Jurkat, Clone E6-1 (cell line): ENCODE measurements around the gene MAP3K21. TPM values are rescaled to one million over a fixed set of nuclear protein-coding genes. Genes with fewer than 3 reads are reported as not detected.

ENCODE experiments used
- DNase-seq: peaks from one replicate; pipeline ENCODE4 v3.0.0-alpha.2; 2011; ENCODE audit warnings: low read depth, low spot score
- H3K4me3 ChIP-seq: 2 replicates; pipeline ENCODE4 v1.5.1; 2011; ENCODE audit warnings: mild to moderate bottlenecking, low read length, control low read depth, moderate library complexity
- polyA plus RNA-seq: library from polyadenylated mRNA; unstranded; fragments of >200 nt; gene quantifications from one replicate; pipeline ENCODE4 v1.2.1, GENCODE V29; 2012; ENCODE audit warnings: missing spikeins; ENCODE audit not compliant: insufficient read length, insufficient read depth

Gene MAP3K21
- polyA plus RNA-seq: 4.9 TPM

DNA sequence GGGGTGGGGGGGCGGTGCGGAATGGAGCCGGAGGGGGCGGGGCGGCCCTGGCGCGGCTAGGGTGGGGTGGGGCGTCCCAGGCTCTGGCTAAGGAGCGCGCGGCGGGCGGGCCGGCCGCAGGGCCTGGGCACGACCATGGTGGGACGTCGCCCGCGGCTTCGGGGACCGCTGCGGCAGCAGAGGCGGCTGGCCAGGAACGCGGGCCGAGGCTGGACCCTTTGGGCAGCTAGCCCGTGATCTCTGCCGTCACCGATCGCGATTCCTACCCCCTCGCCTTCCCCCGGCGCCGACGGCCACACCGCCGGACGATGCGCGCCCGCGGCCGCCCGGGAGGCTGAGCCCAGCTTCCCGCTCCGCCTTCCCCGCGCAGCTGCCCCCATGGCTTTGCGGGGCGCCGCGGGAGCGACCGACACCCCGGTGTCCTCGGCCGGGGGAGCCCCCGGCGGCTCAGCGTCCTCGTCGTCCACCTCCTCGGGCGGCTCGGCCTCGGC, at the start of gene MAP3K21:
Gene MAP3K21 (plus strand): TSS at position 74 of the 491 bp plus-strand sequence. CDS start 305 bp downstream, at position 379.
- DNase-seq: no peak

DNA sequence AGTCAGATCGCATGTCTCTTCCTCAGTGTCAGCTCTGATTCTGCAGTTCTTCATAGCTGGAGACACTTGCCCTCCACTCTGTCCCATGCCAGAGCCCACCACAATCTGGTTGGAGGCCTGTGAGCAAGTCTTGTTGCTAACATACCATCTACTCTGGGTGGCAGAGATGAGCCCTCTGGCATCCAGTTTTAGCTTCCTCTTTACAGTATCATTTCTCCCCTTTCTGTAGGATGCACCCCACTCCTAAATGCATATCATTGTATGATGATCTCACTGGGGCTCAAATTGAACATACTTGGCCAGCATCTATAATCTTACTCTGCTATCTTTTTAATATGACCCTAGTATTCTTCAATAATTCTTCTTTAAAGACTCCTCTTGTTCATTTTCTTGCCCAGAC, 48.9 kb upstream of the MAP3K21 start:
- no peak for DNase-seq
- H3K4me3 ChIP-seq: no peak overlapping the region

More for the DNA sequence above, at the start of gene MAP3K21:
- H3K4me3 ChIP-seq: peak within 1 kb of the TSS; percentile 58

DNA sequence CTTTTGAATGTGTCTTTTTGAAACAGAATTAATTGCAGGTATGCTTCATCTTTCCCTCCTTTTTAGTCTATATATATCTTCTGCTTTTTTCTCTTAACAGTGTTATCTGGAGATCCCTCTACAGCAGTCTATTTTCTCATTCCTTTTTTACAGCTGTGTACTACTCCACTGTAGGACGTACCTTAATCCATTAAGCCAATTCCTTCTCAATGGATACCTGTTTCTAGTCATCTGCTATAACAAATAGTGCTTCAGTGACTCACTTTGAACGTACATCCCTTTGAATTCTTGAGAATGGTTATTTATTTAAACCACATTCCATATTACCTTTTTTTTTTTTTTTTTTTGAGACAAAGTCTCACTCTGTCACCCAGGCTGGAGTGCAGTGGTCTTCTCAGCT, 47.6 kb upstream of the MAP3K21 start:
- DNase-seq: no peak
- no peak overlapping the region for H3K4me3 ChIP-seq

DNA sequence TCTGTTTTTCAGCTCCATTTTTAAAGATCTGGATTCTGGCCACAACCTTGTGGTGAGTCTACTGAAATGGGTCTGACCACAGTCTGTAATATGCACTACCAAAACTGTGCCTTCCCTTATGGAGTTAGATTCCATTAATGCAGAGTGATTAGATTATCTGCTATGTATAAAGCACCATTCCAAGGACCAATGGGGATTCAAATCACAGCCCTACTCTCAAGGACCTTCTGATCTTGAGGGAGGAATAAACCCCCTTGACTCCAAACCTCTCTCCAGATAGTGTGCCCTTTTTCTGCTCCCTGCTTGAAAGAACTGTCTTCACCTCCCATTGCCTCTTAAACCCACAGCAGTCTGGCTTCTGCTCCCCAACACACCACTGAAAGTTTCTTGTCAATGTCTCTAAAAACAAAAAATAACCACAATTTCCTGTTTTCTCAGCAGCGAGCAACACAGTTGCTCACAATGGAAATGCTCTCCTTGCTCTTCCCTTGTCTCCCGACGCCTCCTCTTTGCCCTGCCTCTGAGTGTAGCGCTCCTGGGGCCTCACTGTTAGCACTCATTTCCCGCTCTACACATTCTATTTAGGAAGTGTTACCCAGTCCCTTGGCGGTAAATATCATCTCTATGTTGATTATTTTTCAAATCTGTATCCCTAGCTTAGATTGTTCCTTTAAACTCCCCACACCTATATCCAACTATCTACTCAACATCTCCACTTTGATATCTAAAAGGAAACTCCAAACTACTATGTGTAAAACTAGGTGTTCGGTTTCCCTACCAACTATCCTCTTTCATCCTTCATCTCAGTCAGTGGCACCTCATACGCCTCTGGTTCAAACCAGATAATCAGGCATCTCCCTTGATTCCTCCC, 45.6 kb upstream of the MAP3K21 start:
- peak overlapping the region; percentile 17 for H3K4me3 ChIP-seq
- DNase-seq: peak; percentile 81

DNA sequence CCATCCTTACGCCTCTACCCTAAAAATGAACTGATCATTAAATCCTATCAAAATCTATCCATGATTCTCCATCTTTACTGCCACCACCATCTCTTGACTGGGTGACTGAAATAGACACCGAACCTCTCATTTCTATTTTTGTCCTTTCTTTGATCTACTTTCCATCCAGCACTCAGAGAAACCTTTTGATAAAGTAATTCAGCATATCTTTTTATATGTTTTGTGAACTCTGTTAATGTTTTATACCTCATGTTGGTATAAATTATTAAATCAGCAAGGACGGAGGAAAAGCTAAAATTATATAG, 45.0 kb upstream of the MAP3K21 start:
- no peak for DNase-seq
- no peak overlapping the region for H3K4me3 ChIP-seq

DNA sequence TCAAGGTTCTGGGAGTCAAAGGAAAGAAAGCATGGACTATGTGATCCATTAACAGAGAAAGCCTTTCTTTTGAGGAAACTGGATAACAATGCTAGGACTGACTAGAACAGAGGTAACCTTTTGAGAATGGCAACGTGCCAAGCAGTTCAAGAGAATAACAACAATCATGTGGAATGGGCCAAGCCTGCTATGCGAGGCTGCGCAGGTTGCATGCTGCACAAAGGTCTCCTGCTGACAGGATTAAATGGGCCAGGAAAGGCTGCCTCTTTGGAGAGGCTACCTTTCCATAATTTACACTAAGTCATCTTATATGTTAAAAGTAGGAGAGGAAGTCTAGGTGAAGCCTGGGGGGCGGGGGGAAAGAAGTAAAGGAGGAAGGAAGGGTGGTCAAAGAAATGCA, 37.8 kb upstream of the MAP3K21 start:
- no peak for DNase-seq
- H3K4me3 ChIP-seq: no peak overlapping the region

DNA sequence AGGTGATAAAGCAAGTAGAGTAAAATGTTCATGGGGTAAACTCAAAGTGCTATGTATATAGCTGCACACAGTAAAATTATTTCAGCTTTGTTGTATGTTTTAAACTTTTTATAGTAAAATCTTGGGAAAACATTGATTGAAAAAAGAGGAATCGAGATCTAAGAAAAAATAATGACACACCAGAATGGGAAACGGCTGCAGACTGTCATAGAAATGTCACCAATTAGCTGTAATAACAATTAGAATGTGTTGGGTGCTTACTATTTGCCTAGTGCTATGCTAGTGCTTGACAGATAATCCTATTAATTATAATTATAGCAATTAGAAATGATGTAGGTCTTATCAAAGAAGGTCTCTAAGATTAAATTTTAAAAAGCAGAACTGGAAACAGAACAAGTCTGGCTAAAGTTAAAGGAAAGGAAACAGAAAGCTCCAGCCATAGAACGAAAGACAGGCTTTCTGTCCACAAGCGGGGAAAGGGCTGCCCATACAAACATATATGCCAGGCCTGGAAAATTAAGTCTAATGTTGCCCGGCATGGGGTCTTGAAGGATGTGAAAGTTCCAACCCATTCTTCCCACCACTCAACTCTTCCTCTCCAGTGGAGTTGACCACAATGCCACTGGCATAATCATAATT, 37.0 kb upstream of the MAP3K21 start:
- no peak for DNase-seq
- H3K4me3 ChIP-seq: no peak overlapping the region

DNA sequence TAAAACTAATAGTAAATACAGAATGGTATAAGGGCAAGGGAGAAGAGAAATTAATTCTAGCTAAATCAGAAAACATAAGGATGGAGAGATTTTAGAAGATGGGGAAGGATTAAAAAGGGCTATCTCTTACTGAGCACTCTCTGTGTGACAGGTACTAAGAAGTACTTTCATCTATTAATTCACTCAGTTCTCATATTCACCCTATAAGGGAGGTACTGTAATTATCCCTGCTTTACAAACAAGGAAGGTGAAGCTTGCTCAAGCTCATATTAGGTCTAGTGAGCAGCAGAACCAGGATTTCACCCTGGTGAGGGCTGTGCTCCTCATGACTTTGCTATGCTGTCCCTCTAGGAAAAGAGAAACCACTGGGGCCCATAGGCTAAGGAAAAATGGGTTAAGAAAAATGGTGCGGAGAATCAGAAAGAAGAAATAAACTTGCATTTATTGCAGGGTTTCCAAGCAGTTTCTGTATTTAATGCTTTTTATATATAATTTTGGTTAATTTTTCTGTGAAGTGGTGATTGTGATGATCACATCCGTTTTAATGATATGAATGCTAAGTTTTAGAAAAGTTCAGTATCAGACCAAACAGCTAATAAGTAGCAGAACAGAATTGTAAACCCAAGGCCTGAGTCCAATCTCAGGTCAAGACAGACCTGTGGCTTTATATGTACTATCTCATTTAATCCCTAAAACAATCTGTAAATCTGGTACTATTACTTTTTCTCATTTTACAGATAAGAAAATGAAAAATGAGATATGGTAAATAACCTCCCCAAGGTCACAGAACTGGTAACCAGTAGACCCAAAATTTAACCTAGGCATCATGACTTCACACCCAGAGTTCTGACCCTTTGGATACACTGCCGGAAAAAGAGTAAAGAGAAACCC, 33.7 kb upstream of the MAP3K21 start:
- no peak overlapping the region for H3K4me3 ChIP-seq
- no peak for DNase-seq

DNA sequence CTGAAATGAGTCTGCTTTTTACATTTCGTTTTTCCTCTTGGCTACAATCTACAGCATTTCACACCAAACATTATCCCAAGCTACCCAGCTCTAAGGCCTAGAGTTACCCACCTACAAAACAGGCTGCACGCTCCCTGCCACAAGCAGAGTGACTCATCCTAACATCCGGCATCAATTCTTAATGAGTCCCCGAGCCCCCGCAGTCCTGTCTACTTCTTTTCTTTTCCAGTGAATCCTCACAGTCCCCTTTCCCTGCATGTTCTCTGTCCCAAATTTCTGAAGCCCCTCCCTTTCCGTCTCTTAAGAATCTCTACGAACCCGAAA, 32.6 kb upstream of the MAP3K21 start:
- DNase-seq: peak; percentile 46
- H3K4me3 ChIP-seq: peak overlapping the region; percentile 83

DNA sequence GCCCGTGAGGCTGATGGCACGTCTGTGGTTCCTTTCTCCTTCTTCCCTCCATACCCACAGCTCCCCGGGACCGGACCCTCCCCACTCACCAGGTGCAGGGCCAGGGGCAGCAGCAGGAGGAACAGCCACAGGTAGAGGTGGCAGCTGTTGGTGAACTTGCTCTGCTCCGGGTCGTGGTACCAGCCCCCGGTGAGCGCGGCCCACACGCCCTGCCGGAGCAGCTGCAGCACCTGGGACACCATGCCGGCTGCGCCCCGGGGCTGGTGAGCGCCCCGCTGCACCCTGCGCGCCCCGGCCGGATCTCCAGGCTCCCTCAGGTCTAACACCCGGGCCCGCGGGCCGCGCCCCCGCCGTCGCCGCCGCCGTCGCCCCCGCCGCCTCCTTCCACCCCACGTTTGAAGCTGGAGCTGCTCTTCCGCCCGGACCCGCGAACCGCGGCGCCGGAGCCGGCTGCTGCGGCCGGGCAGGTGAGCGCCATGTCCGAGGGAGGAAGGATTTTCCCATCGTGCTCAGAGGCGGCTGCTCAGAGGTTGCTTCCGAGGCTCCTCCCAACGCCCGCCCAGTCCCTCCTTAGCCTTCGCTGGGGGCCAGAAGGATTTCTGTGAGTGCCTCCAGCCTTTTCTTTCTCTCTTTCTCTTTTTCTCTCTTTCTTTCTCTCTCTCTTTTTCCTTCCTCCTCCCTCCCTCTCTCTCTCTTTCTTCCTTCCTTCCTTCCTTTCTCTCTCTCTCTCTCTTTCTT, 32.1 kb upstream of the MAP3K21 start, which contains the start of gene PCNX2:
Gene PCNX2 (minus strand): TSS at position 489 of the 738 bp plus-strand sequence. CDS start 247 bp downstream, at position 242.
- peak within 1 kb of the TSS; percentile 83 for H3K4me3 ChIP-seq
- DNase-seq: peak; percentile 52

DNA sequence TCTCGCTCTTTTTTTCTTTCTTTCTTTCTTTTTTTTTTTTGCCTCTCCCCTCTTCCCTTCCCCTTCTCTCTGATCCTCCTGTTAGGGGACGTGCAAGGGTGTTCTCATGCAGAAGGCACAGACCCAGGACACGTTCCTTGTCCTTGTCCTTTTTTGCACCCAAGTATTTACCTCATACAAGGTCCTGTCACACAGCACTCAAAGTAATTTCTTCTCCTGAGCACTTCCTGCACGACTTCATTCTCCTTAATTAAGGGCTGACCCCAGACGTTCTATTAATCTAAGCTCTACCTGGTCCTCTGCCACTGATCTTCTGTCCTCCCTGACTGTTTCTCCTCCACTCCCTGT, 31.6 kb upstream of the MAP3K21 start:
- DNase-seq: no peak
- peak overlapping the region; percentile 83 for H3K4me3 ChIP-seq

DNA sequence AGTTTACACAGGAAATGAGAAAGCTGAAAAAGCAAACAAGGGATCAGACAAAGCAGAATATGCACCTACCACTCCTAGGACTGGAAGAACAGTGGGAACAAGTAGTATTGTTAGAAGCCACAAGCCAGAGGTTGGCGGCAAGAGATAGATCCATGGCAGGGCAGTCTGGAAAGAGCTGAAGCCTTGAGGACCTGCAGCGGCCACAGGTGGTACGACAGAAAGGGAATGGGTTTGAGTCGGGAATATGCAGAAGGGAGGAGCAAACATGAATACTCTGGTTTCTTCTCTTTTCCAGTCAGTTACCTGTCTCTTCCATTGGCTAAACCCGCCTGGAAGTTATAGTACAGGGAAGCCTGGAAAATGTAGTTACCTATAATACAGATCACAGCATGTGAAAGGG, 28.1 kb upstream of the MAP3K21 start:
- no peak overlapping the region for H3K4me3 ChIP-seq
- DNase-seq: no peak

DNA sequence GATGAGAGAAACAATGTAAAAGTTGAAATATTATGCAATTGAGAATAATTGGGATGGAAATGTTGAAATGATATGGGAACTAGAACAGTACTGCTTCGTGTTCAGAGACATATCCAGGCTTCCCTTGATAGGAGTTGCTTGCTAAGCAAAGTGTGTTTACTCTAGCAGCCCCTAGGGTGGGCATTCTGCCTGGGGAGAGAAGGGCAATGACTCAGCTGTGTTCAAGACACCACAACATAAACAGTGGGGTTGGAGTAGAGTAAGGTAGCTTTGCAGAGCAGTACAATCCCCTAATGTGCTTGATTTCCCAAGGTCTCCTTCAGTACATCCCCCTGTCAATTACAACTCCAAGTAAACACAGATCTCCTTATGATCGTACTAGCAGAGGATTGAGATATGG, 27.2 kb upstream of the MAP3K21 start:
- no peak for DNase-seq
- no peak overlapping the region for H3K4me3 ChIP-seq

DNA sequence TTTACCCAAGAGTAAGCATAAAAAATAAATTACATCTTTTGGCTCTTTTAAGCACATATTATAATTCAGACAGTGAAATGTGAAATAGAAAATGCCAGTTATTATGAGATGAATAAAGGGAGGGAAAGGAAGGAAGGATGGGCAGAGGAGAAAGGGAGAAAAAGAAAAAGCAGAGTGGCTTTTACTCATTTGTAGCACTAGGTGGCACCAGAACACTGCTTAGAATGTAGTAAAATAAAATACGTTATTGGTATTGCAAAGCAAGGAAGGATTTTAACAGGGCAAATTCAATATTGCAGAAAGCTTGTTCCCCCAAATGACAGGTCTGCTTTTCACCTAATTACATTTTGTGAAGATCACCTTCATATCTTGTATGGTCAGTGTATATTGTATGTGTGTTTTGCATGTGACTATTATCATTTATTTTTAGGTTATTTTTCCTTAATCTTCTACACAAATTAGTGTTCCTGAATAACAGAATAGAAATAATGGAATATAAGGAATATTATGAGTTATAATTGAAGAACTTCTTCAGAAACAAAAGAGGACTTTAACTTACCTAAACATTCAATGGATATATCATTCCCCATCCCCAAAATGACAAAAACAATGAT, 22.9 kb upstream of the MAP3K21 start:
- DNase-seq: no peak
- no peak overlapping the region for H3K4me3 ChIP-seq

DNA sequence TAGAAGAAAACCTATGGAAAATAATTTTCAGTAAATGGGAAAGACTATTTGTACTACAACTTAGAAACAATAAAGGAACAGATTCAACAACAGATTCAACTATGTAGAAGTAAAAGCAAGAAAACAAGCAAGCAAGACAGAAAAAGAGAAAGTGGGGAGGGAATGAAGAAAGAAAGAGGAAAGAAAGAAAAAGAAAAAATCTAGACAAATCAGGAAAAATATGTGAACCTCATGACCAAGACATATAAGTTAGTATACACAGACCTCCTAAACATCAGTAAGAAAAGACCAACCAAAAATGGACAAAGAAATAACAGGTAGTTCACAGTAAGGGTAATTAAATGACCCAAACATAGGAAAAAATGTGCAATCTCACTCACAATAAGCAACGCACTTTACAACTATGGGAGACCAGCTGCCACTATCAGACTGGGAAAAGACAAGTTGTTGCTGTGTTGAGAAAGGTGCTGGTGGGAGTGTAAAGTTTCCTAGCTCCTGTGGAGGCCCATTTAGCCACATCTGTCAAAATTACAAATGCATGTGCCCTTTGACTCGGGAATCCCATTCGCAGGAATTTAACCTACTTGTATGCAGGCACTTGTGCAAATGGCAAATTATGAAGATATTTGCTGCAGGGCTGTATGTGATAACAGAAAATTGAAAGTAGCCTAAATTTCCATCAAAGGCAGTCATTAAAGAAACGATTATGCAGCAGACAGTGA, 13.9 kb upstream of the MAP3K21 start:
- DNase-seq: no peak
- no peak overlapping the region for H3K4me3 ChIP-seq

DNA sequence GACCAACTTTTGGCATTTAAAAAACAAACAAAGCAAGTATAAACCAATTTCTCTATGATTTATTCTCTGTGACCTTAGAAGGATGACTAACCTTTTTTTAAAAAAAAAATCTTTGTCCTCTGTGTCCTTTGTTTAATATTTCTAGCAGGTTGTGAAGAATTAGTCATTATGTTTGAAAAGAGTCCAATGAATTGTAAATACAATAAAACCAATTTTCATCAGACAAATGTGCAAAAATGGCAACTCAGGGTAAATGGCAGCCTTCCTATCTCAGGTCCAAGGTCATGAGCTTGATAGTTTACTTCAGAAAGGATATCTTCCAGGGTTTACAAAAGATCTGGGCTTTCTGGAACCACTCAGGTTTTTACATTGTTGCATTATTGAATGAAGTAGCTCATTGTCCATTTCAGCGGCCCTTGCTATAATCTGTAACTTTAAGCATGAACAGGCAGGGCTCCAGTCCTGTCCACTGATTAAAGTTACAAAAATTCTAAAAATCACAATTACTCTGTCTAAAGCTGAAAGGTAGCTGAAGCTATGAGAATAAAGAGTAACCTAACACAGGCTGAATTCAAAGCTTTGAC, 11.7 kb upstream of the MAP3K21 start:
- H3K4me3 ChIP-seq: no peak overlapping the region
- no peak for DNase-seq

DNA sequence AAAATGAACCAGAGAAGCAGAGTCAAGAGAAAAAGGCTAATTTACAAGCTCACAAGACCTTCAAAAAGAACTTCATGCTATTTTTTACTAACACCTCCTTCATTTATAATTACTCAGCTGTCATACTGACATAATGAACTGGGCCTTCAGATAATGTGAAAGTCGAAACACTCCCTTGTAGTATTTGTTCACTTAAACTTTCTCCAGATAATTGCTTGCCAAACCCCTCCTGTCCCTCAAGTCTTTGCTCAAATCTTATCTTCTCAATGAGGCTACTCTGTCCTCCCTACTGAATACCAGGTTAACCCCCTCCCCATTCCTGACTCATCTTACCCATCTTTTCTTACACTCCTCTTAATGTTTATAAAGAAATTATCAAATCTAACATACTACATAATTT, 11.1 kb upstream of the MAP3K21 start:
- no peak overlapping the region for H3K4me3 ChIP-seq
- no peak for DNase-seq

DNA sequence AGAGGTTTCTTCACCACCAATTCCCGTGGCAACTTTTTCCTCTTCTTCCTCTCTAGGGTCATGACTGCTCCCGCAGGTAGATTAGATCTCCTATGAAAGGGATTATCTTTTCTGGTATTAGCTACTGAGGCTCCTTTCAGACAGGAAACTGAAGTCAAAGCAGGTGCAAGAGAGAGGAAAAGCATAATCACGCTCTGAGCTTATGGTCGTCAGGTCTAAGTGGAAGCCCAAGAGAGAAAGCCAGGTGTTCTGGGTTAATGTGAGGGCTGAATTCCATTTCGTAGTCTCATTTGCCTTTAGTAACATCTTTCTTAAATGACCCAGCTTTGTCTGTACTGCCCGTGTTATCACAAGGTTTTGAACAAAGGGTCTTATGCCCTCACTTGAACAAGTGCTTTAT, 8.3 kb upstream of the MAP3K21 start:
- no peak for DNase-seq
- no peak overlapping the region for H3K4me3 ChIP-seq
